ENCODE measurements around the gene PPP1R17. TPM values are rescaled to one million over a fixed set of nuclear protein-coding genes. Genes with fewer than 3 reads are reported as not detected.

The PPP1R17 gene
- total and polyA plus RNA-seq, 4 donors, result 0.63 TPM; not detected in 3

- H3K4me3 ChIP-seq, result no peak overlapping the region
- ATAC-seq (ENCODE audit: insufficient read depth, low FRiP score), result no peak
- H3K4me1 ChIP-seq (ENCODE audit: control insufficient read depth in 5 of 5, insufficient read depth in 5 of 5, low read length in 5 of 5), result no peaks in the 10 kb centered on the region
- TF ChIP-seq CTCF (IDR thresholded peaks at IDR 0.05; ENCODE audit: control extremely low read depth, extremely low read depth), result no peak
- H3K27me3 ChIP-seq (ENCODE audit: control insufficient read depth in 3 of 3, insufficient read depth in 3 of 3, low read length in 2 of 3), result no peaks in the 10 kb centered on the region
- 65 to 73% methylated on average over 7 of the region's 7 CpGs for WGBS, 2 donors
- no peak overlapping the region for H3K9ac ChIP-seq (ENCODE audit: insufficient read depth in 1 of 2, low read length in 2 of 2)
- no peaks in the 10 kb centered on the region for H3K36me3 ChIP-seq (ENCODE audit: control insufficient read depth in 4 of 4, insufficient read depth in 4 of 4, low read length in 4 of 4)
- H3K27ac ChIP-seq (ENCODE audit: low read depth in 1 of 2, low read length in 1 of 2), result no peak overlapping the region
- no peaks in the 10 kb centered on the region for H3K9me3 ChIP-seq (ENCODE audit: control insufficient read depth in 4 of 4, insufficient read depth in 3 of 4, low read length in 3 of 4)
- no peak for DNase-seq
Measured at GRCh38 chr7:31651234-31652062, 35.6 kb upstream of the PPP1R17 start.

GRCh38 chr7:31652063-31652326 is 35.0 kb upstream of the PPP1R17 start:
- no peaks in the 10 kb centered on the region for H3K9me3 ChIP-seq (ENCODE audit: control insufficient read depth in 4 of 4, insufficient read depth in 3 of 4, low read length in 3 of 4)
- H3K4me3 ChIP-seq, result no peak overlapping the region
- DNase-seq, result no peak
- H3K27me3 ChIP-seq (ENCODE audit: control insufficient read depth in 3 of 3, insufficient read depth in 3 of 3, low read length in 2 of 3), result no peaks in the 10 kb centered on the region
- H3K27ac ChIP-seq (ENCODE audit: low read depth in 1 of 2, low read length in 1 of 2), result no peak overlapping the region
- no peak overlapping the region for H3K9ac ChIP-seq (ENCODE audit: insufficient read depth in 1 of 2, low read length in 2 of 2)
- no peak for ATAC-seq (ENCODE audit: insufficient read depth, low FRiP score)
- no peak for TF ChIP-seq CTCF (IDR thresholded peaks at IDR 0.05; ENCODE audit: control extremely low read depth, extremely low read depth)
- no peaks in the 10 kb centered on the region for H3K4me1 ChIP-seq (ENCODE audit: control insufficient read depth in 5 of 5, insufficient read depth in 5 of 5, low read length in 5 of 5)
- no peaks in the 10 kb centered on the region for H3K36me3 ChIP-seq (ENCODE audit: control insufficient read depth in 4 of 4, insufficient read depth in 4 of 4, low read length in 4 of 4)

GRCh38 chr7:31663072-31663471 is 23.9 kb upstream of the PPP1R17 start:
- DNase-seq (no peak), ATAC-seq (ENCODE audit: insufficient read depth, low FRiP score) (no peak)
- WGBS, 2 donors, result 69 to 75% methylated on average over 5 of the region's 5 CpGs

More at GRCh38 chr7:31663072-31663471, 23.9 kb upstream of the PPP1R17 start:
- H3K9ac ChIP-seq (ENCODE audit: insufficient read depth in 1 of 2, low read length in 2 of 2), result no peak overlapping the region
- no peak overlapping the region for H3K27ac ChIP-seq (ENCODE audit: low read depth in 1 of 2, low read length in 1 of 2)
- no peaks in the 10 kb centered on the region for H3K27me3 ChIP-seq (ENCODE audit: control insufficient read depth in 3 of 3, insufficient read depth in 3 of 3, low read length in 2 of 3)
- peaks cover 0 to 2% (median 0%) of the 10 kb centered on the region in 4 donors for H3K9me3 ChIP-seq (ENCODE audit: control insufficient read depth in 4 of 4, insufficient read depth in 3 of 4, low read length in 3 of 4)
- TF ChIP-seq CTCF (IDR thresholded peaks at IDR 0.05; ENCODE audit: control extremely low read depth, extremely low read depth), result no peak
- no peaks in the 10 kb centered on the region for H3K36me3 ChIP-seq (ENCODE audit: control insufficient read depth in 4 of 4, insufficient read depth in 4 of 4, low read length in 4 of 4)
- no peaks in the 10 kb centered on the region for H3K4me1 ChIP-seq (ENCODE audit: control insufficient read depth in 5 of 5, insufficient read depth in 5 of 5, low read length in 5 of 5)
- H3K4me3 ChIP-seq, result no peak overlapping the region
